SH-SY5Y (cell line): ENCODE data around the gene CEP290.

Experiments used
- GATA2 ChIP-seq: IDR thresholded peaks from 2 replicates; pipeline ENCODE4 v1.6.1; 2011; ENCODE audit warnings: mild to moderate bottlenecking, low read depth, low read length
- GATA3 ChIP-seq: IDR thresholded peaks from 2 replicates; pipeline ENCODE4 v1.6.1; 2011; ENCODE audit warnings: low read depth, mild to moderate bottlenecking, low read length, moderate library complexity

DNA sequence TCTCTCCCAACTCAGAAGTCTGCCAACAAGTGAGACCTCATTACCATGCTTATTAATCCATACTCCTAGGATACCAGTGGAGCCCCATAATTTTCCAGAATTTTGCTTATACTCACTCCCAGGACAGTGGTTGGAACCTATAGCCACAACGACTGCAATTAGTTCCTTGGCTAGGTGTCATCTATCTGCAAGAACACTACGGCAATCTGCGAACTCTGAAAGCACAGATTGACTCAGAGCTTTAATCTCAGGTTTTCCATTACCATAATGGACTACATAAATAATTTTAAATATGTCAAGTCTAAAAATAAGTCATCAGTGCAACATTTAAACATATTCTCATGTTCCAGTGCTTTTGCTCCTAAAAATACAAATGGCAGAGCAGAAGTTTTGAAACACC is 33.7 kb upstream of the CEP290 start:
- no peak for TF ChIP-seq GATA2
- TF ChIP-seq GATA3: no peak
